Activated CD8-positive, alpha-beta T cell treated with anti-CD3 and anti-CD28 coated beads for 36 hours (primary cell): ENCODE results near the gene SPAG5. TPM values are rescaled to one million over a fixed set of nuclear protein-coding genes. Genes with fewer than 3 reads are reported as not detected.

Experiments
- ATAC-seq: fragments of 200-7000 bp; cut with Tn5 transposase; one replicate; pipeline ENCODE4 v1.10.0; 2021; ENCODE audit warnings: mild to moderate bottlenecking, moderate library complexity
- CTCF ChIA-PET: fragments of 350-600 bp; sonication (Branson Sonifier 250); formaldehyde crosslinking; loops from one replicate; lab custom pipeline; 2021; ENCODE audit warnings: antibody characterized with exemption; lab: Charles Lee
- POLR2A ChIA-PET: fragments of 350-600 bp; sonication (Branson Sonifier 250); formaldehyde crosslinking; loops from one replicate; lab custom pipeline; 2021; ENCODE audit warnings: antibody characterized with exemption; lab: Charles Lee
- DNase-seq: peaks from one replicate; pipeline ENCODE4 v3.0.0-alpha.2; 2020
- H3K27ac Mint-ChIP-seq: one replicate; pipeline ENCODE4 v1.8.0; 2021; ENCODE audit warnings: mild to moderate bottlenecking, mixed read lengths
- H3K27me3 Mint-ChIP-seq: one replicate; pipeline ENCODE4 v1.8.0; 2021; ENCODE audit warnings: mixed read lengths
- H3K36me3 Mint-ChIP-seq: one replicate; pipeline ENCODE4 v1.8.0; 2021; ENCODE audit warnings: low read depth, mixed read lengths
- H3K4me1 Mint-ChIP-seq: one replicate; pipeline ENCODE4 v1.8.0; 2021; ENCODE audit warnings: low read depth, mixed read lengths
- H3K4me3 Mint-ChIP-seq: one replicate; pipeline ENCODE4 v1.8.0; 2021; ENCODE audit warnings: mild to moderate bottlenecking, moderate library complexity, mixed read lengths
- H3K9me3 Mint-ChIP-seq: one replicate; pipeline ENCODE4 v1.8.0; 2021; ENCODE audit warnings: mixed read lengths
- intact Hi-C: fragments of 100-400 bp; cut with micrococcal nuclease; formaldehyde crosslinking; loops from one replicate; pipeline ENCODE4 v1.10.0; 2022
- total RNA-seq, 2 experiments: library from RNA; stranded (reverse); gene quantifications; one replicate each; pipeline ENCODE4 v1.2.3, GENCODE V29; 2021
- TF ChIP-seq, protein P1 (sequence below): fragments of 200-600 bp; IDR thresholded peaks from one replicate; pipeline ENCODE4 v1.8.0; 2022; ENCODE audit warnings: antibody characterized with exemption, mild to moderate bottlenecking

The SPAG5 gene
- total RNA-seq, 2 experiments from 2014 or later, result 140 to 141 TPM

DNA sequence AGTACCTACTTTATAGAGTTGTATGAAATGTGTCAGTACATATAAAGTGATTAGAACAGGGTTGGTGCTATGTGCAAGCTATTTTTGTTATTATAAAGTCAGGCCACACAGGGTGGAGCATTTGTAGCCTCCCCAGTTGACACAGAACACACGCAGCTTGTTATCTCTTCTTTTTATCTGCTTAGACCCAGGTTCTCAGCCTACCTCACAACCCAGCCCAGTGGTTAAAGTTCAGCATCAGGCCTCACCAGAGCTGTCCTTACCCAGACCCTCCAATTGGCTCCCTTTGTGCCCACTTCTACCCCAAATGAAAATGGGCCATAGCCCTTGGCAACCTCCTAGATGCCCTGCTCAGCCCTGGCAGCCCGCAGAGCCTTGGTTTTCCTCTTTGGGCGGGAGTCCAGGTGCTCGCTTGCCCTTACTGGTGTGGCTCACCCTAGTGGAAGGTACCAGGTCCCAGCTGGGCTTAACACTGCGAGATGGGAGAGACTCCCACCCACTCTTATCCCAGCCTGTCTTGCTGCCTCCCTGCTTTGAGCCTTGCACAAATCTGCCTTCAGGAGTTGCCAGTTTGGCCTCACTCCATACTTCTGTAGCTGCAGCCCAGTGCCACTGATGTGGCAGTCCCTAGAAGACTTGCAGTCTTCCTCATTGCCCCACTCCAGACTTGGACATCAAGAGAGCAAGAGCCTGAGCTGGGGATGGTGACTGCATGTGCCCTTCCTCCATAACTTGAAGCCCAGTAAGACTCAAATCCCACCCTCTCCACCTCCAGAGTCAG is 26.4 kb downstream of the SPAG5 start:
- intact Hi-C loops, result no loop called here
- ATAC-seq, result no peak
- Mint-ChIP-seq H3K4me3 (peak overlapping the region; percentile 89), H3K27ac (no peak overlapping the region), H3K27me3 (no peaks in the 10 kb centered on the region), H3K4me1 (peaks cover 49% of the 10 kb centered on the region), H3K36me3 (peaks cover 45% of the 10 kb centered on the region), H3K9me3 (no peaks in the 10 kb centered on the region)
- TF ChIP-seq, protein P1, sequence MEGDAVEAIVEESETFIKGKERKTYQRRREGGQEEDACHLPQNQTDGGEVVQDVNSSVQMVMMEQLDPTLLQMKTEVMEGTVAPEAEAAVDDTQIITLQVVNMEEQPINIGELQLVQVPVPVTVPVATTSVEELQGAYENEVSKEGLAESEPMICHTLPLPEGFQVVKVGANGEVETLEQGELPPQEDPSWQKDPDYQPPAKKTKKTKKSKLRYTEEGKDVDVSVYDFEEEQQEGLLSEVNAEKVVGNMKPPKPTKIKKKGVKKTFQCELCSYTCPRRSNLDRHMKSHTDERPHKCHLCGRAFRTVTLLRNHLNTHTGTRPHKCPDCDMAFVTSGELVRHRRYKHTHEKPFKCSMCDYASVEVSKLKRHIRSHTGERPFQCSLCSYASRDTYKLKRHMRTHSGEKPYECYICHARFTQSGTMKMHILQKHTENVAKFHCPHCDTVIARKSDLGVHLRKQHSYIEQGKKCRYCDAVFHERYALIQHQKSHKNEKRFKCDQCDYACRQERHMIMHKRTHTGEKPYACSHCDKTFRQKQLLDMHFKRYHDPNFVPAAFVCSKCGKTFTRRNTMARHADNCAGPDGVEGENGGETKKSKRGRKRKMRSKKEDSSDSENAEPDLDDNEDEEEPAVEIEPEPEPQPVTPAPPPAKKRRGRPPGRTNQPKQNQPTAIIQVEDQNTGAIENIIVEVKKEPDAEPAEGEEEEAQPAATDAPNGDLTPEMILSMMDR, result no peak
- ChIA-PET CTCF (interaction anchor here (0.6 to 4.0 kb wide), 8 partner anchors 22 to 71 kb away, joined by 3 to 31 read pairs (median 4); no protein-coding TSS in a partner anchor), POLR2A (interaction anchor here (0.8 to 4.6 kb wide), 8 partner anchors 10 to 216 kb away, joined by 3 to 22 read pairs (median 4); partner anchors contain the start of genes BLTP2, SDF2 and SUPT6H)
- DNase-seq, result no peak

DNA sequence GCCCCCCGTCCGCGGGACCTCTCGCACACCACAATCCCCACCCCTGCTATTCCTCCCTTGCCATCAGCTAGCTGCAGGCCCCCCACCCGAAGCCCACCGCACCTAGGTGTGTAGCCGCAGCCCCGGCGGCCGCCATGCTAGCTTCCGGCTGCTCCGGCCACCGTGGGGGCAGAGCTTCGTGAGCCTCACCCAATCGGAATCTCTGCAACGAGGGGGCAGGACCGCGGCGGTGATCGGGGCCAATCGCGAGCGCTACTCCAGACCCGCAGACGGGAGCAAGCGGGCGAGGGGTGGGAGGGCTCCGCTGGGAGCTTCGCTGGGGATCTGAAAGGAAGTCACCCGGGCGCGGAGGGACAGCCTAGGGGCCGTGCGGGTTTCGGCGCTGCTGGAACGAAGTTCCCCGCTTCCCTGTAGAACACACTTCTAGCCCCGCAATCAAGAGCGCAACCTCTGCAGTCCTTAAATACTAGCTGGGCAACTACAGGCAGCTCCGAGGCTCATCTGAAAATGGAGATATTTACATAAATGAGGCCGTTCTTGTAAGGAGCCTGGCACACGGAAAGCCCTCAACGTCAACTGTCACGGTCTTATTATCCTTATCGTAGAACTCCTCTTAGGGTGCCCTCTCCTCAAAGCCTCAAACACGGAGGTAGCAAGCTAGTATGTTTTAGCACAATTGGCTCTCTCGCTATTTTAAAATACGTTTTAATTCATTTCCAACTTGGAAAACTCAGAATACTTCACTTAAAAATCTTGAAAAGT is 27.3 kb downstream of the SPAG5 start, which contains the start of gene PIGS:
PIGS (minus strand) TSS at position 164 of the 762 bp plus-strand sequence; CDS start at position 136, 28 bp downstream.
- no peaks in the 10 kb centered on the region for H3K9me3 Mint-ChIP-seq
- DNase-seq, result peak; percentile 95
- peaks cover 43% of the 10 kb centered on the region for H3K36me3 Mint-ChIP-seq
- TF ChIP-seq, protein P1, result no peak
- no peaks in the 10 kb centered on the region for H3K27me3 Mint-ChIP-seq
- CTCF ChIA-PET, result interaction anchor here (0.6 to 4.0 kb wide), 11 partner anchors 10 to 155 kb away, joined by 3 to 31 read pairs (median 4); no protein-coding TSS in a partner anchor
- POLR2A ChIA-PET, result interaction anchor here (0.8 to 4.6 kb wide), 11 partner anchors 7 to 90 kb away, joined by 3 to 22 read pairs (median 5); partner anchors contain the start of genes BLTP2, SDF2 and SUPT6H
- peak; percentile 98 for ATAC-seq
- H3K4me1 Mint-ChIP-seq, result peaks cover 48% of the 10 kb centered on the region
- intact Hi-C loops, result no loop called here
- H3K4me3 Mint-ChIP-seq, result peak within 1 kb of the TSS; percentile 89
- H3K27ac Mint-ChIP-seq, result peak within 1 kb of the TSS; percentile 93

DNA sequence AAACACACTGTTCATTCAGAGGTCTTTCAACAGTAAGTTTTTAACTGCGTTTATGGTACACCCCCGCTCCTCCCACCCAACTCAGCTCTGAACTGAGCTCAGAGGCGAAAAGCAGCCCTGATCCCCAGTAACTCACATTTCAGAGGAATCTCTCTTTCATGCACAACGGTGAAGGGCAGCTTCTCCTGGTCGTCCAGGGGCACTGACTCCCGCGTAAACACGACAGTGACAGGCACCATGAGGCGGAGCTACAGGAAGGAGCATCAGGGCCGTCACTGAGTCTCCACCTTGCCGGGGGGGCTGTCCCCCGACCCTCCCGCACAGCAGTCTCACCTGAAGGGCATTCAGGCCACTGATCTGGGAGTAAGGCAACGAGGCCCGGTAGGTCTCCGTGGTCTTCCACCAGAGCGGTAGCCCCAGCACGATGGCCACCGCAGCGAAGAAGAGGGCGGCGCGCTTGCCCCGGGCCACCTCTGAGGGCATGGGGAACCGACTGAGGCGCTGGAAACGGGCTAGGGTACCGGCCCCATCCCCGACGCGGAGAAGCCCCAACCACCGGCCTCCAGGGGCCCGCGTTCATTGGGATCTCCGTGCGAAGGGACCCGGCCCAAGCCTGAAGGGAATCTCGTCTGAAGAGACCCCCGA is 28.0 kb downstream of the SPAG5 start:
- ATAC-seq (peak; percentile 50), DNase-seq (peak; percentile 69)
- intact Hi-C loops, result no loop called here
- Mint-ChIP-seq H3K27ac (peak overlapping the region; percentile 93), H3K27me3 (no peaks in the 10 kb centered on the region), H3K36me3 (peaks cover 37% of the 10 kb centered on the region), H3K9me3 (no peaks in the 10 kb centered on the region), H3K4me3 (peak overlapping the region; percentile 89), H3K4me1 (peaks cover 45% of the 10 kb centered on the region)
- TF ChIP-seq, protein P1, result no peak
- ChIA-PET CTCF (interaction anchor here (0.6 to 4.0 kb wide), 10 partner anchors 9 to 159 kb away, joined by 3 to 31 read pairs (median 4); no protein-coding TSS in a partner anchor), POLR2A (interaction anchor here (1.2 to 4.6 kb wide), 10 partner anchors 8 to 91 kb away, joined by 3 to 22 read pairs (median 5); partner anchors contain the start of genes BLTP2, SDF2 and SUPT6H)

DNA sequence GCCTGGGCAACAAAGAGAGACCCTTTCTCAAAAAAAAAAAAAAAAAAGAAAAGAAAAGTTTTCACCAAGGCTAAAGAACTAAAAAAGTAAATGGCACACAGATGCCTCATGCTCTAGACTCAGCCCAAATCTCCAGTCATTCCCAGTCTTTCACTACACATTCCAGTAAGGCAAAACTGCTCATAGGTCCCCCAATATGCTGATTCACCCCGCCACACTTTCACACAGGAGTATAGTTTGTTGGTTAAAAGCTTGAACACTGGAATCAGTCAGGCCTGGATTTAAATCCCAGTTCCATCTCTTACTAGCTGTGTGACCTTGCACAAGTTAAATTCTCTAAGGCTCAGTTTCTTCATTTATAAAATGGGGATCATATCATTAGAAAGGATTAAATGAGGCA is 29.4 kb downstream of the SPAG5 start:
- peak overlapping the region; percentile 50 for H3K27ac Mint-ChIP-seq
- H3K27me3 Mint-ChIP-seq, result no peaks in the 10 kb centered on the region
- intact Hi-C loops, result no loop called here
- ATAC-seq, result no peak
- POLR2A ChIA-PET, result interaction anchor here (1.3 to 4.6 kb wide), 2 partner anchors 9 to 86 kb away, joined by 3 to 22 read pairs; no protein-coding TSS in a partner anchor
- H3K36me3 Mint-ChIP-seq, result peaks cover 34% of the 10 kb centered on the region
- TF ChIP-seq, protein P1, result no peak
- no peak for DNase-seq
- H3K4me3 Mint-ChIP-seq, result peak overlapping the region; percentile 89
- CTCF ChIA-PET, result interaction anchor here (4.0 kb wide), 1 partner anchor 21 kb away, joined by 31 read pairs; no protein-coding TSS in a partner anchor
- H3K9me3 Mint-ChIP-seq, result no peaks in the 10 kb centered on the region
- peaks cover 43% of the 10 kb centered on the region for H3K4me1 Mint-ChIP-seq
